Activated T-helper 1 cell treated with anti-CD3 and anti-CD28 coated beads, Interleukin-12 subunit alpha, Interleukin-12 subunit beta, Interleukin-2, Interleukin-4 antibody, amounts not matched to agents 30 ng/mL and 10 ng/mL and 1 ng/mL, durations not matched to agents 14 hours and 24 hours and 36 hours (primary cell): ENCODE results near the gene SPAG16. TPM values are rescaled to one million over a fixed set of nuclear protein-coding genes. Genes with fewer than 3 reads are reported as not detected.

ENCODE experiments used
- DNase-seq: peaks from one replicate; pipeline ENCODE4 v3.0.0; 2021; ENCODE audit warnings: low spot score
- H3K27ac Mint-ChIP-seq: one replicate; pipeline ENCODE4 v1.8.0; 2021; ENCODE audit warnings: mild to moderate bottlenecking, mixed read lengths
- H3K27me3 Mint-ChIP-seq: one replicate; pipeline ENCODE4 v1.8.0; 2022; ENCODE audit warnings: mild to moderate bottlenecking, moderate library complexity, mixed read lengths; ENCODE audit not compliant: insufficient read depth
- H3K36me3 Mint-ChIP-seq: one replicate; pipeline ENCODE4 v1.8.0; 2021; ENCODE audit warnings: low read depth, mixed read lengths
- H3K4me1 Mint-ChIP-seq: one replicate; pipeline ENCODE4 v1.8.0; 2021; ENCODE audit warnings: low read depth, mixed read lengths
- H3K4me3 Mint-ChIP-seq: one replicate; pipeline ENCODE4 v1.8.0; 2021; ENCODE audit warnings: mild to moderate bottlenecking, moderate library complexity, mixed read lengths
- H3K9me3 Mint-ChIP-seq: one replicate; pipeline ENCODE4 v1.8.0; 2021; ENCODE audit warnings: mixed read lengths
- intact Hi-C: fragments of 100-400 bp; cut with micrococcal nuclease; formaldehyde crosslinking; loops from one replicate; pipeline ENCODE4 v1.15.1; 2024
- total RNA-seq: library from RNA; stranded (reverse); gene quantifications from 2 replicates; pipeline ENCODE4 v1.2.3, GENCODE V29; 2022

SPAG16 gene
- total RNA-seq, 1 donor from 2014 or later: 7.3 TPM

GRCh38 chr2:214079032-214079431 lies 794.8 kb downstream of the SPAG16 start:
- Mint-ChIP-seq H3K4me1 (no peaks in the 10 kb centered on the region), H3K27ac (no peak overlapping the region), H3K9me3 (no peaks in the 10 kb centered on the region), H3K27me3 (peaks cover 1% of the 10 kb centered on the region), H3K36me3 (no peaks in the 10 kb centered on the region), H3K4me3 (no peak overlapping the region)
- no peak for DNase-seq
- intact Hi-C loops: no loop called here

- H3K36me3 Mint-ChIP-seq: no peaks in the 10 kb centered on the region
- H3K4me3 Mint-ChIP-seq: no peak overlapping the region
- no peaks in the 10 kb centered on the region for H3K4me1 Mint-ChIP-seq
- H3K9me3 Mint-ChIP-seq: no peaks in the 10 kb centered on the region
- DNase-seq: no peak
- no peaks in the 10 kb centered on the region for H3K27me3 Mint-ChIP-seq
- no peak overlapping the region for H3K27ac Mint-ChIP-seq
- intact Hi-C loops: no loop called here
Observed at GRCh38 chr2:214088536-214088935, 804.3 kb downstream of the SPAG16 start.

- no peak overlapping the region for H3K4me3 Mint-ChIP-seq
- no peaks in the 10 kb centered on the region for H3K9me3 Mint-ChIP-seq
- intact Hi-C loops: no loop called here
- H3K36me3 Mint-ChIP-seq: no peaks in the 10 kb centered on the region
- no peak overlapping the region for H3K27ac Mint-ChIP-seq
- no peaks in the 10 kb centered on the region for H3K4me1 Mint-ChIP-seq
- no peaks in the 10 kb centered on the region for H3K27me3 Mint-ChIP-seq
- no peak for DNase-seq
Observed at GRCh38 chr2:214096208-214096715, 812.0 kb downstream of the SPAG16 start.

- Mint-ChIP-seq H3K27ac (no peak overlapping the region), H3K9me3 (no peaks in the 10 kb centered on the region), H3K27me3 (no peaks in the 10 kb centered on the region), H3K36me3 (no peaks in the 10 kb centered on the region), H3K4me3 (no peak overlapping the region), H3K4me1 (no peaks in the 10 kb centered on the region)
- no peak for DNase-seq
- intact Hi-C loops: no loop called here
Observed at GRCh38 chr2:214098811-214099210, 814.5 kb downstream of the SPAG16 start.

- Mint-ChIP-seq H3K4me1 (no peaks in the 10 kb centered on the region), H3K27me3 (no peaks in the 10 kb centered on the region)
Observed at GRCh38 chr2:214100488-214100887, 816.2 kb downstream of the SPAG16 start.

GRCh38 chr2:214103276-214104001 lies 819.2 kb downstream of the SPAG16 start:
- Mint-ChIP-seq H3K27me3 (no peaks in the 10 kb centered on the region), H3K9me3 (no peaks in the 10 kb centered on the region), H3K4me1 (no peaks in the 10 kb centered on the region), H3K36me3 (no peaks in the 10 kb centered on the region), H3K4me3 (no peak overlapping the region), H3K27ac (no peak overlapping the region)
- intact Hi-C loops: no loop called here
- no peak for DNase-seq

More at GRCh38 chr2:214100488-214100887, 816.2 kb downstream of the SPAG16 start:
- Mint-ChIP-seq H3K27ac (no peak overlapping the region), H3K36me3 (no peaks in the 10 kb centered on the region), H3K4me3 (no peak overlapping the region), H3K9me3 (no peaks in the 10 kb centered on the region)
- intact Hi-C loops: no loop called here
- DNase-seq: no peak

GRCh38 chr2:214104219-214104618 lies 820.0 kb downstream of the SPAG16 start:
- H3K4me1 Mint-ChIP-seq: no peaks in the 10 kb centered on the region
- H3K4me3 Mint-ChIP-seq: no peak overlapping the region
- H3K36me3 Mint-ChIP-seq: no peaks in the 10 kb centered on the region
- no peak for DNase-seq
- H3K27ac Mint-ChIP-seq: no peak overlapping the region
- no peaks in the 10 kb centered on the region for H3K27me3 Mint-ChIP-seq
- no peaks in the 10 kb centered on the region for H3K9me3 Mint-ChIP-seq
- intact Hi-C loops: no loop called here

GRCh38 chr2:214104967-214105366 lies 820.7 kb downstream of the SPAG16 start:
- Mint-ChIP-seq H3K27ac (no peak overlapping the region), H3K27me3 (no peaks in the 10 kb centered on the region), H3K36me3 (no peaks in the 10 kb centered on the region), H3K4me3 (no peak overlapping the region), H3K4me1 (no peaks in the 10 kb centered on the region), H3K9me3 (no peaks in the 10 kb centered on the region)
- intact Hi-C loops: no loop called here
- DNase-seq: no peak

GRCh38 chr2:214107726-214108125 lies 823.5 kb downstream of the SPAG16 start:
- no peak overlapping the region for H3K27ac Mint-ChIP-seq
- H3K27me3 Mint-ChIP-seq: no peaks in the 10 kb centered on the region
- no peaks in the 10 kb centered on the region for H3K36me3 Mint-ChIP-seq
- no peak overlapping the region for H3K4me3 Mint-ChIP-seq
- intact Hi-C loops: no loop called here
- DNase-seq: no peak
- no peaks in the 10 kb centered on the region for H3K9me3 Mint-ChIP-seq
- H3K4me1 Mint-ChIP-seq: no peaks in the 10 kb centered on the region

- Mint-ChIP-seq H3K4me3 (no peak overlapping the region), H3K4me1 (no peaks in the 10 kb centered on the region), H3K36me3 (no peaks in the 10 kb centered on the region), H3K9me3 (no peaks in the 10 kb centered on the region), H3K27ac (no peak overlapping the region), H3K27me3 (no peaks in the 10 kb centered on the region)
- no peak for DNase-seq
- intact Hi-C loops: no loop called here
Observed at GRCh38 chr2:214108598-214108997, 824.3 kb downstream of the SPAG16 start.

GRCh38 chr2:214117054-214117453 lies 832.8 kb downstream of the SPAG16 start:
- H3K27me3 Mint-ChIP-seq: no peaks in the 10 kb centered on the region
- no peak overlapping the region for H3K27ac Mint-ChIP-seq
- H3K9me3 Mint-ChIP-seq: peaks cover 16% of the 10 kb centered on the region
- H3K4me1 Mint-ChIP-seq: no peaks in the 10 kb centered on the region
- no peaks in the 10 kb centered on the region for H3K36me3 Mint-ChIP-seq
- no peak for DNase-seq
- intact Hi-C loops: no loop called here
- no peak overlapping the region for H3K4me3 Mint-ChIP-seq

- Mint-ChIP-seq H3K36me3 (no peaks in the 10 kb centered on the region), H3K4me3 (no peak overlapping the region), H3K4me1 (no peaks in the 10 kb centered on the region), H3K9me3 (no peaks in the 10 kb centered on the region), H3K27ac (no peak overlapping the region), H3K27me3 (no peaks in the 10 kb centered on the region)
- intact Hi-C loops: no loop called here
- no peak for DNase-seq
Observed at GRCh38 chr2:214126135-214126534, 841.9 kb downstream of the SPAG16 start.

GRCh38 chr2:214127170-214127569 lies 842.9 kb downstream of the SPAG16 start:
- Mint-ChIP-seq H3K36me3 (no peaks in the 10 kb centered on the region), H3K9me3 (no peaks in the 10 kb centered on the region), H3K4me1 (no peaks in the 10 kb centered on the region), H3K27ac (no peak overlapping the region), H3K4me3 (no peak overlapping the region), H3K27me3 (no peaks in the 10 kb centered on the region)
- DNase-seq: no peak
- intact Hi-C loops: no loop called here

GRCh38 chr2:214127571-214127970 lies 843.3 kb downstream of the SPAG16 start:
- H3K9me3 Mint-ChIP-seq: no peaks in the 10 kb centered on the region

More at GRCh38 chr2:214127571-214127970, 843.3 kb downstream of the SPAG16 start:
- intact Hi-C loops: no loop called here
- no peaks in the 10 kb centered on the region for H3K36me3 Mint-ChIP-seq
- H3K4me1 Mint-ChIP-seq: no peaks in the 10 kb centered on the region
- H3K4me3 Mint-ChIP-seq: no peak overlapping the region
- H3K27ac Mint-ChIP-seq: no peak overlapping the region
- DNase-seq: no peak
- no peaks in the 10 kb centered on the region for H3K27me3 Mint-ChIP-seq
